Endothelial cell of umbilical vein (primary cell): Measurements from ENCODE around the gene N4BP2. TPM values are rescaled to one million over a fixed set of nuclear protein-coding genes. Genes with fewer than 3 reads are reported as not detected.

Experiments
- BruUV-seq: library from RNA; stranded (reverse); fragments of 400-500 nt; replicated peaks from 2 replicates; lab custom pipeline; 2021; lab: Mats Ljungman, UMichigan
- CTCF ChIA-PET: fragments of 300-600, 350-600 bp; sonication (Branson Sonifier 250); formaldehyde crosslinking; loops from one replicate; lab custom pipeline; 2021; ENCODE audit warnings: antibody characterized with exemption, inconsistent platforms; lab: Charles Lee
- POLR2A ChIA-PET: fragments of 300-600, 350-600 bp; sonication (Branson Sonifier 250); formaldehyde crosslinking; loops from one replicate; lab custom pipeline; 2021; ENCODE audit warnings: antibody characterized with exemption, inconsistent platforms; lab: Charles Lee
- DNase-seq: peaks from one replicate; pipeline ENCODE4 v3.0.0-alpha.2; 2011; ENCODE audit warnings: low read depth, low spot score
- FAIRE-seq: peaks from 2 replicates; lab custom pipeline; 2011; peaks lifted over from hg19 to GRCh38; lab: Jason Lieb, UNC
- H2AFZ ChIP-seq: 2 replicates; pipeline ENCODE4 v1.6.0; 2012; ENCODE audit warnings: low read depth, low read length, control low read depth, inconsistent platforms
- H3K27ac ChIP-seq: 2 replicates; pipeline ENCODE4 v1.5.1; 2011; ENCODE audit warnings: low read depth, mild to moderate bottlenecking, control low read depth, low read length, moderate library complexity; ENCODE audit not compliant: insufficient read depth
- H3K27me3 ChIP-seq, 2 experiments: 2 replicates each; pipeline versions ENCODE4 v1.6.0 to v1.6.1; 2011; ENCODE audit warnings: low read length in 2 of 2, mixed read lengths in 1 of 2; ENCODE audit not compliant: control insufficient read depth in 2 of 2, insufficient read depth in 2 of 2
- H3K36me3 ChIP-seq, 2 experiments: 2 replicates in 1 of 2; 3 replicates in 1 of 2; pipeline ENCODE4 v1.5.1; 2011; ENCODE audit warnings: low read length in 2 of 2, mild to moderate bottlenecking in 1 of 2, moderate library complexity in 1 of 2; ENCODE audit not compliant: control insufficient read depth in 2 of 2, insufficient read depth in 2 of 2; ENCODE audit errors: extremely low read depth in 1 of 2
- H3K4me1 ChIP-seq: 3 replicates; pipeline ENCODE4 v1.5.1; 2011; ENCODE audit warnings: mild to moderate bottlenecking, low read length; ENCODE audit not compliant: control insufficient read depth, insufficient read depth; ENCODE audit errors: extremely low read depth
- H3K4me2 ChIP-seq: 2 replicates; pipeline ENCODE4 v1.6.1; 2011; ENCODE audit warnings: low read length, control low read depth, mixed read lengths; ENCODE audit not compliant: insufficient read depth
- H3K4me3 ChIP-seq, 3 experiments: fragments of 200-600 bp in 1 of 3; sonication (generic), shearing (Covaris generic) in 1 of 3; replicated peaks in 1 of 3; 2 replicates each; pipeline ENCODE4 v1.5.1; 2011 to 2016; ENCODE audit warnings: control low read depth in 3 of 3, low read length in 3 of 3, mild to moderate bottlenecking in 2 of 3, inconsistent platforms in 1 of 3, low read depth in 1 of 3, moderate library complexity in 1 of 3; ENCODE audit not compliant: insufficient read depth in 1 of 3
- H3K79me2 ChIP-seq: 2 replicates; pipeline ENCODE4 v1.6.0; 2012; ENCODE audit warnings: low read length, inconsistent platforms; ENCODE audit not compliant: control insufficient read depth, insufficient read depth
- H3K9ac ChIP-seq: replicated peaks from 2 replicates; pipeline ENCODE3; 2011; ENCODE audit warnings: low read length, control low read depth; ENCODE audit not compliant: insufficient read depth; ENCODE audit errors: extremely low read depth
- H3K9me1 ChIP-seq: replicated peaks from 3 replicates; pipeline ENCODE4 v1.6.0; 2011; ENCODE audit warnings: mild to moderate bottlenecking, low read length; ENCODE audit not compliant: control insufficient read depth, insufficient read depth; ENCODE audit errors: extremely low read depth
- H3K9me3 ChIP-seq: replicated peaks from 2 replicates; pipeline ENCODE4 v1.5.1; 2012; ENCODE audit warnings: low read length, inconsistent platforms; ENCODE audit not compliant: control insufficient read depth, insufficient read depth
- H4K20me1 ChIP-seq: replicated peaks from 2 replicates; pipeline ENCODE3; 2011; ENCODE audit warnings: mild to moderate bottlenecking, low read length; ENCODE audit not compliant: control insufficient read depth, insufficient read depth; ENCODE audit errors: extremely low read depth
- FOS ChIP-seq: IDR thresholded peaks from 2 replicates; pipeline ENCODE4 v1.6.1; 2011; ENCODE audit warnings: mild to moderate bottlenecking, low read length, moderate library complexity, borderline replicate concordance; ENCODE audit not compliant: insufficient read depth
- JUN ChIP-seq: IDR thresholded peaks from 2 replicates; pipeline ENCODE4 v1.6.1; 2011; ENCODE audit warnings: borderline replicate concordance, low read depth; ENCODE audit not compliant: insufficient read length, insufficient read depth
- POLR2A ChIP-seq: IDR thresholded peaks from 2 replicates; pipeline ENCODE4 v1.6.1; 2012; ENCODE audit warnings: low read depth, mild to moderate bottlenecking, control low read depth, low read length
- POLR2AphosphoS5 ChIP-seq: IDR thresholded peaks from 2 replicates; pipeline ENCODE4 v1.6.1; 2012; ENCODE audit warnings: low read depth, mild to moderate bottlenecking, control low read depth, low read length, moderate library complexity; ENCODE audit not compliant: insufficient read depth
- dilution Hi-C: fragments of 300-500 bp; cut with MboI; formaldehyde crosslinking; loops from one replicate; pipeline ENCODE4 v1.15.0; 2019; ENCODE audit warnings: low sequenced_read_pairs; ENCODE audit not compliant: extremely low pct_ligation_motif_present
- intact Hi-C: fragments of 100-400 bp; cut with micrococcal nuclease; formaldehyde crosslinking; loops from one replicate; pipeline ENCODE4 v1.10.0; 2022
- polyA plus RNA-seq, 4 experiments: library from polyadenylated mRNA; depleted of rRNA in 3 of 4; stranded (reverse) in 3 of 4; unstranded in 1 of 4; fragments of >200 nt; gene quantifications; 2 replicates each; pipeline versions ENCODE4 v1.2.1 to v1.2.3, GENCODE V29; 2011 to 2012; ENCODE audit warnings: missing spikeins in 1 of 4
- total RNA-seq: library from RNA; stranded (reverse); gene quantifications from 2 replicates; pipeline ENCODE4 v1.2.3, GENCODE V29; 2021
- TF ChIP-seq, protein P1 (sequence below), 2 donors: IDR thresholded peaks; 1 replicate in 1 of 2; 2 replicates in 1 of 2; pipeline ENCODE4 v1.5.1; 2011; ENCODE audit warnings: low read length in 2 of 2, mild to moderate bottlenecking in 2 of 2, moderate library complexity in 2 of 2, control low read depth in 1 of 2, inconsistent platforms in 1 of 2, low read depth in 1 of 2; ENCODE audit not compliant: insufficient read depth in 1 of 2; ENCODE audit errors: extremely low read depth in 1 of 2
- TF ChIP-seq, protein P2 (sequence below): IDR thresholded peaks from 2 replicates; pipeline ENCODE4 v1.6.1; 2011; ENCODE audit not compliant: insufficient read depth, insufficient read length

The N4BP2 gene
- total and polyA plus RNA-seq, 2 donors (not counting 3 experiments of a cell fraction or from before 2014, with no cell fraction given): 0.87 to 6.9 TPM

DNA sequence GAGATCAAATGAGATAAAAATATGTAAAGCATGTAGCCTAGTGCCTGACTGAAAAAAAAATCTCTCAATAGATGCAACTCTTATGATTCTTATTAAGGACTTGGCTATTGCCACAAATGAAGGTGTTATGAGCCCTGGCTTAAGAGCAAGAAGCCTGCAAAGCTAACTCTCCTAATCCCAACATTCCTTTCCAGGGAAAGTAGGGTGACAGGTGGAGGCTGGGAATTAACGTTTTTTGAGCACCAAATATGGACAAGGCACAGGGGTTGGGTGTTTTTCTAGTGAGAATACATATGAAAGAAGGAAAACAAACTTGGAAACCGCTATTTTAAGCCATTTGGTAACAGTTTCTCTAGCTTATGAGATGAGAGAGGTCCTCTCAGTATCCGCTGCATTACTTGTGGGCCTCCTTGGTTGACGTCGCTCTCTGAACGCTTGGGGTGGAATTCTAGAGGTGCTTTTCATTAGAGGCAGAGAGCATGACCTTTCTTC lies 142.6 kb downstream of the N4BP2 start:
- no peak for DNase-seq
- POLR2A ChIA-PET: no interaction called here
- H3K4me1 ChIP-seq: peaks cover 4% of the 10 kb centered on the region
- dilution Hi-C loops: no loop called here
- no TSS peak for BruUV-seq
- H4K20me1 ChIP-seq: no peaks in the 10 kb centered on the region
- no peak for TF ChIP-seq FOS
- TF ChIP-seq, protein P1, sequence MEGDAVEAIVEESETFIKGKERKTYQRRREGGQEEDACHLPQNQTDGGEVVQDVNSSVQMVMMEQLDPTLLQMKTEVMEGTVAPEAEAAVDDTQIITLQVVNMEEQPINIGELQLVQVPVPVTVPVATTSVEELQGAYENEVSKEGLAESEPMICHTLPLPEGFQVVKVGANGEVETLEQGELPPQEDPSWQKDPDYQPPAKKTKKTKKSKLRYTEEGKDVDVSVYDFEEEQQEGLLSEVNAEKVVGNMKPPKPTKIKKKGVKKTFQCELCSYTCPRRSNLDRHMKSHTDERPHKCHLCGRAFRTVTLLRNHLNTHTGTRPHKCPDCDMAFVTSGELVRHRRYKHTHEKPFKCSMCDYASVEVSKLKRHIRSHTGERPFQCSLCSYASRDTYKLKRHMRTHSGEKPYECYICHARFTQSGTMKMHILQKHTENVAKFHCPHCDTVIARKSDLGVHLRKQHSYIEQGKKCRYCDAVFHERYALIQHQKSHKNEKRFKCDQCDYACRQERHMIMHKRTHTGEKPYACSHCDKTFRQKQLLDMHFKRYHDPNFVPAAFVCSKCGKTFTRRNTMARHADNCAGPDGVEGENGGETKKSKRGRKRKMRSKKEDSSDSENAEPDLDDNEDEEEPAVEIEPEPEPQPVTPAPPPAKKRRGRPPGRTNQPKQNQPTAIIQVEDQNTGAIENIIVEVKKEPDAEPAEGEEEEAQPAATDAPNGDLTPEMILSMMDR (IDR thresholded peaks at IDR 0.05; ENCODE audit: extremely low read depth in 1 of 2, insufficient read depth in 1 of 2, low read depth in 1 of 2, low read length in 2 of 2): no peak
- TF ChIP-seq, protein P2, sequence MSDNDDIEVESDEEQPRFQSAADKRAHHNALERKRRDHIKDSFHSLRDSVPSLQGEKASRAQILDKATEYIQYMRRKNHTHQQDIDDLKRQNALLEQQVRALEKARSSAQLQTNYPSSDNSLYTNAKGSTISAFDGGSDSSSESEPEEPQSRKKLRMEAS: no peak
- no peak for TF ChIP-seq POLR2A
- TF ChIP-seq POLR2AphosphoS5: no peak
- no peak for TF ChIP-seq JUN
- no peak overlapping the region for H2AFZ ChIP-seq
- H3K27me3 ChIP-seq: no peaks in the 10 kb centered on the region
- intact Hi-C loops: no loop called here
- no peaks in the 10 kb centered on the region for H3K79me2 ChIP-seq
- H3K4me3 ChIP-seq: no peak overlapping the region
- no peaks in the 10 kb centered on the region for H3K9me1 ChIP-seq
- no peak for FAIRE-seq
- H3K9ac ChIP-seq: no peak overlapping the region
- H3K9me3 ChIP-seq: no peaks in the 10 kb centered on the region
- CTCF ChIA-PET: no interaction called here
- no peak overlapping the region for H3K27ac ChIP-seq
- H3K36me3 ChIP-seq: no peaks in the 10 kb centered on the region
- no peak overlapping the region for H3K4me2 ChIP-seq
